ENCODE results near the gene CATSPER1. TPM values are rescaled to one million over a fixed set of nuclear protein-coding genes. Genes with fewer than 3 reads are reported as not detected.

CATSPER1 gene
- polyA plus RNA-seq, 2 of the 4 experiments (the other 2 are of a cell fraction): 0.46 to 0.97 TPM

GRCh38 chr11:66006891-66007176, 19.4 kb downstream of the CATSPER1 start:
- Histone ChIP-seq H3K4me1 (peaks cover 10% of the 10 kb centered on the region; the same call in 2 of the 3 replicates), H3K4me2 (no peak overlapping the region), H3K9me3 (no peaks in the 10 kb centered on the region), H3K4me3 (no peak overlapping the region), H3K27ac (no peak overlapping the region)
- ATAC-seq (no peak), FAIRE-seq (no peak), DNase-seq (ENCODE audit: low read depth in 1 of 2, low spot score in 1 of 2) (no peak)
- WGBS (ENCODE audit: missing lambda C conversion rate): 66% methylated on average over 4 of the region's 4 CpGs
- ChIA-PET CTCF (interaction anchor here (1.0 to 11.6 kb wide), 5 partner anchors 8 to 61 kb away, joined by 3 to 121 read pairs (median 5); no protein-coding TSS in a partner anchor), POLR2A (no interaction called here)
- TF ChIP-seq, protein P1, sequence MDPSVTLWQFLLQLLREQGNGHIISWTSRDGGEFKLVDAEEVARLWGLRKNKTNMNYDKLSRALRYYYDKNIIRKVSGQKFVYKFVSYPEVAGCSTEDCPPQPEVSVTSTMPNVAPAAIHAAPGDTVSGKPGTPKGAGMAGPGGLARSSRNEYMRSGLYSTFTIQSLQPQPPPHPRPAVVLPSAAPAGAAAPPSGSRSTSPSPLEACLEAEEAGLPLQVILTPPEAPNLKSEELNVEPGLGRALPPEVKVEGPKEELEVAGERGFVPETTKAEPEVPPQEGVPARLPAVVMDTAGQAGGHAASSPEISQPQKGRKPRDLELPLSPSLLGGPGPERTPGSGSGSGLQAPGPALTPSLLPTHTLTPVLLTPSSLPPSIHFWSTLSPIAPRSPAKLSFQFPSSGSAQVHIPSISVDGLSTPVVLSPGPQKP (IDR thresholded peaks at IDR 0.05; ENCODE audit: low read depth, low read length): no peak
- TF ChIP-seq POLR2A (IDR thresholded peaks at IDR 0.05; ENCODE audit: low read length) (no peak), HEYL (CRISPR knock-in tag; IDR thresholded peaks at IDR 0.05) (no peak), PHF8 (IDR thresholded peaks at IDR 0.05; ENCODE audit: borderline replicate concordance, low read depth) (no peak), NR3C1 (IDR thresholded peaks at IDR 0.05) (no peak), KDM1A (IDR thresholded peaks at IDR 0.05; ENCODE audit: low read depth) (no peak), ATOH8 (CRISPR knock-in tag; IDR thresholded peaks at IDR 0.05; ENCODE audit: low read depth) (no peak), E2F6 (IDR thresholded peaks at IDR 0.05; ENCODE audit: borderline replicate concordance, low read depth) (no peak)

- 93% methylated on average over 13 of the region's 13 CpGs for WGBS (ENCODE audit: missing lambda C conversion rate)
- Histone ChIP-seq H3K27ac (no peak overlapping the region), H3K9me3 (no peaks in the 10 kb centered on the region), H3K4me3 (no peak overlapping the region), H3K4me2 (no peak overlapping the region), H3K4me1 (peaks cover 10% of the 10 kb centered on the region; the same call in 2 of the 3 replicates)
- CTCF ChIA-PET: interaction anchor here (0.7 to 11.6 kb wide), 4 partner anchors 15 to 49 kb away, joined by 3 to 121 read pairs (median 8); no protein-coding TSS in a partner anchor
- TF ChIP-seq KDM5A (IDR thresholded peaks at IDR 0.05) (no peak), POLR2AphosphoS2 (conservative IDR thresholded peaks at IDR 0.05; ENCODE audit: low read length) (peak; percentile 45; the same call in 1 of the 2 replicates)
- FAIRE-seq: no peak
- POLR2A ChIA-PET: no interaction called here
- no peak for DNase-seq (ENCODE audit: low read depth in 1 of 2, low spot score in 1 of 2)
- ATAC-seq: no peak
These were observed 20.0 kb downstream of the CATSPER1 start for GRCh38 chr11:66006134-66006890.

- CTCF ChIA-PET: interaction anchor here (0.7 to 11.6 kb wide), 6 partner anchors 9 to 145 kb away, joined by 3 to 121 read pairs (median 6); partner anchors contain the start of gene FIBP
- no peaks in the 10 kb centered on the region for H3K9me3 ChIP-seq
- H3K27ac ChIP-seq: no peak overlapping the region
- no peak overlapping the region for H3K4me3 ChIP-seq
- FAIRE-seq (no peak), DNase-seq (ENCODE audit: low read depth in 1 of 2, low spot score in 1 of 2) (no peak), ATAC-seq (no peak)
- H3K4me1 ChIP-seq: peaks cover 18% of the 10 kb centered on the region
- TF ChIP-seq RCOR1 (IDR thresholded peaks at IDR 0.05; ENCODE audit: low read depth, low read length): no peak
- TF ChIP-seq HOXB13 (CRISPR knock-in tag; IDR thresholded peaks at IDR 0.05; ENCODE audit: low read depth): no peak
- TF ChIP-seq NR3C1 (IDR thresholded peaks at IDR 0.05): no peak
- TF ChIP-seq, protein P2, sequence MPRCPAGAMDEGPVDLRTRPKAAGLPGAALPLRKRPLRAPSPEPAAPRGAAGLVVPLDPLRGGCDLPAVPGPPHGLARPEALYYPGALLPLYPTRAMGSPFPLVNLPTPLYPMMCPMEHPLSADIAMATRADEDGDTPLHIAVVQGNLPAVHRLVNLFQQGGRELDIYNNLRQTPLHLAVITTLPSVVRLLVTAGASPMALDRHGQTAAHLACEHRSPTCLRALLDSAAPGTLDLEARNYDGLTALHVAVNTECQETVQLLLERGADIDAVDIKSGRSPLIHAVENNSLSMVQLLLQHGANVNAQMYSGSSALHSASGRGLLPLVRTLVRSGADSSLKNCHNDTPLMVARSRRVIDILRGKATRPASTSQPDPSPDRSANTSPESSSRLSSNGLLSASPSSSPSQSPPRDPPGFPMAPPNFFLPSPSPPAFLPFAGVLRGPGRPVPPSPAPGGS (IDR thresholded peaks at IDR 0.05): no peak
- no peak for TF ChIP-seq ATOH8 (CRISPR knock-in tag; IDR thresholded peaks at IDR 0.05; ENCODE audit: low read depth)
- no peak overlapping the region for H3K4me2 ChIP-seq
- WGBS (ENCODE audit: missing lambda C conversion rate): 86% methylated on average over 4 of the region's 4 CpGs
- POLR2A ChIA-PET: no interaction called here
These were observed 22.1 kb downstream of the CATSPER1 start for GRCh38 chr11:66004186-66004585.
